Esophagus squamous epithelium (tissue), 4 donors: Measurements from ENCODE around the gene TOP3A.

Experiments
- CTCF ChIP-seq, 6 experiments: fragments of 450-650 bp in 4 of 6; fragments of 200-600 bp in 2 of 6; sonication (generic) in 2 of 6; IDR thresholded peaks; one replicate each; pipeline ENCODE4 v1.5.1; 2016 to 2019; ENCODE audit warnings: antibody characterized with exemption in 6 of 6, mild to moderate bottlenecking in 4 of 6, moderate library complexity in 4 of 6
- POLR2A ChIP-seq, 4 donors: fragments of 450-650 bp; IDR thresholded peaks; one replicate each; pipeline ENCODE4 v1.6.1; 2017; ENCODE audit warnings: antibody characterized with exemption in 4 of 4, mild to moderate bottlenecking in 4 of 4, moderate library complexity in 3 of 4

- TF ChIP-seq CTCF (IDR thresholded peaks at IDR 0.05), result no peak
- no peak for TF ChIP-seq POLR2A (IDR thresholded peaks at IDR 0.05)
These were observed 53.1 kb downstream of the TOP3A start for GRCh38 chr17:18261659-18262058.
